HG02938 (cell line): ENCODE measurements around the gene HTR3E.

Source experiments
- ATAC-seq: cut with Tn5 transposase; IDR thresholded peaks from one replicate; pipeline ENCODE4 v1.9.1; 2021; ENCODE audit warnings: mild to moderate bottlenecking, moderate library complexity; ENCODE audit not compliant: unreplicated experiment

HTR3E gene

DNA sequence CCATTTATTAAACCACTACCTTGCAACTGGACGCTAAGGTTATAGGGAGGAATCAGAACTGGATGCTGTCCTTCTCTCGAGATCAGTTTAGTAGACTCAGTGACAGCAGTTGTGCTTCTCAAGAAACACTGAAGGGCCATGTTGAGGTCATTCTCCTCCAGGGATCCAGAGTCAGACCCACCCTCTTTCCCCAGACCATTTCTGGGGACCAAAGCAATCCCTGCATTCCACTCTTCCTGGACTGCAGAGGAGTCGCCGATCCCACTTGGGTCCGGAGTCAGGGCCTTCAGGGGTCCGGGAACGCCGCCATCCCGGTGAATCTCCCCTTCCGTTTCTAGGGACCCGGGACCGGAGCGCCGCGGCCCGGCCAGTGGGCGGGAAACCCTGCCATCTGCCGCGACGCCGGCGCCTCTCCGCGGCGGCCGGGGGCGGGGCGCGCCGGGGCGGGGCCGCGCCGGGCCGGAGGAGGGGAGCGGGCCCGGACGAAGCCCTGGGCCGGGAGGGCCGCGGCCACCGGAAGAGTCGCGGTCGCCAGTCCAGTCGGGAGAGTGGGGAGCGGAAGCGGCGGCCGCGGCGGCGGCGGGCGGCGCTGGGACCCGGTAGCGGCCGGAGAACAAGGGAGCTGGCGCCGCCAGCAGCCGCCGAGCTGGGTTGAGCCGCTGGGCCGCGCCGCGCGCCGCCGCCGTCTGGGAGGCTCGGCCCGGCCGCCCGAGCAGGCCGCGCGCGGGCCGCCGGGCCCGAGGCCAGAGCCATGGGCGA is 58.2 kb downstream of the HTR3E start, which contains the start of gene DVL3:
Gene DVL3 (plus strand): TSS at position 493 of the 759 bp plus-strand sequence. CDS start 259 bp downstream, at position 752.
- ATAC-seq: peak; percentile 57

- peak; percentile 37 for ATAC-seq
Observed at GRCh38 chr3:184155644-184156521, 59.0 kb downstream of the HTR3E start.

DNA sequence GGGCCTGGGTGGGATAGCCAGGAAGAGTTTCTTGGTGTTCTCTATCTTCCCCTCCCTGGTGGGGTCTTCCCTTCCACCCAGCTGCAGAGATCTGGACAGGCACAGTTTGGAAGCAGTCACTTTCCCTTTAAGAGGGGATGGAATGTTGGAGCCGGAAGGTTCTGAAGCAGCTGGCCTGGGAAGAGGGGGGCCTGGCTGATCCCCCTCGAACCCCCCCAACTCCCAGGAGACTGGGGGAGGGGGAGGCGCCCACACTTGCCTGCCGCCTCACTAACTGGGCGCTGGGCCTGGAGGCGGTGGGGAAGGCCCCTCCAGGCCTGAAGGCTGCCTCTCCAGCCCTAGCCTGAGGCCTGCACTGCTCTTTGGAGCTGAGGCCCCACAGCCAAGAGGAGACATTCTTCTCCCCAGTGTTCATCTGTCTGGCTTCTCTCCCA is 59.7 kb downstream of the HTR3E start:
- ATAC-seq: no peak
